ENCODE data around the gene FBP2.

DNA sequence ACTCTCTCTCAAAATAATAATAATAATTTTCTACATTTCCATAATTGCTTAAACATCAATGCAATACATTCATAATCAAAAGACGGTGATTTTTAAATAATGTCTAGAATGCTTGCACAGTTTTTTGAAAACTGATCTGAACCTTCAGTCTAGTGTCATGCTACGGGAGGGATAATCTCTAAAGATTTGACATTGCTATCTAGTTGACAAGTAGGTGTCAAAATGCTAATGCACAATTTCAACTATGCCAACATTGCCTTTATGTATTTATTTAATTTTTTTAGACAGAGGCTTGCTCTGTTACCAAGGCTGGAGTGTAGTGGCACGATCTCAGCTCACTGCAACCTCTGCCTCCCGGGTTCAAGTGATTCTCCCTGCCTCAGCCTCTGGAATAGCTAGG lies 54.7 kb downstream of the FBP2 start:
- TF ChIP-seq, protein P1, sequence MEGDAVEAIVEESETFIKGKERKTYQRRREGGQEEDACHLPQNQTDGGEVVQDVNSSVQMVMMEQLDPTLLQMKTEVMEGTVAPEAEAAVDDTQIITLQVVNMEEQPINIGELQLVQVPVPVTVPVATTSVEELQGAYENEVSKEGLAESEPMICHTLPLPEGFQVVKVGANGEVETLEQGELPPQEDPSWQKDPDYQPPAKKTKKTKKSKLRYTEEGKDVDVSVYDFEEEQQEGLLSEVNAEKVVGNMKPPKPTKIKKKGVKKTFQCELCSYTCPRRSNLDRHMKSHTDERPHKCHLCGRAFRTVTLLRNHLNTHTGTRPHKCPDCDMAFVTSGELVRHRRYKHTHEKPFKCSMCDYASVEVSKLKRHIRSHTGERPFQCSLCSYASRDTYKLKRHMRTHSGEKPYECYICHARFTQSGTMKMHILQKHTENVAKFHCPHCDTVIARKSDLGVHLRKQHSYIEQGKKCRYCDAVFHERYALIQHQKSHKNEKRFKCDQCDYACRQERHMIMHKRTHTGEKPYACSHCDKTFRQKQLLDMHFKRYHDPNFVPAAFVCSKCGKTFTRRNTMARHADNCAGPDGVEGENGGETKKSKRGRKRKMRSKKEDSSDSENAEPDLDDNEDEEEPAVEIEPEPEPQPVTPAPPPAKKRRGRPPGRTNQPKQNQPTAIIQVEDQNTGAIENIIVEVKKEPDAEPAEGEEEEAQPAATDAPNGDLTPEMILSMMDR (IDR thresholded peaks at IDR 0.05; ENCODE audit: low read depth, low read length) = no peak
- TF ChIP-seq MYC (IDR thresholded peaks at IDR 0.05; ENCODE audit: low read depth, low read length) = no peak

Data from NB4 (cell line).